Measurements from ENCODE around the gene SH3PXD2B.

The SH3PXD2B gene

DNA sequence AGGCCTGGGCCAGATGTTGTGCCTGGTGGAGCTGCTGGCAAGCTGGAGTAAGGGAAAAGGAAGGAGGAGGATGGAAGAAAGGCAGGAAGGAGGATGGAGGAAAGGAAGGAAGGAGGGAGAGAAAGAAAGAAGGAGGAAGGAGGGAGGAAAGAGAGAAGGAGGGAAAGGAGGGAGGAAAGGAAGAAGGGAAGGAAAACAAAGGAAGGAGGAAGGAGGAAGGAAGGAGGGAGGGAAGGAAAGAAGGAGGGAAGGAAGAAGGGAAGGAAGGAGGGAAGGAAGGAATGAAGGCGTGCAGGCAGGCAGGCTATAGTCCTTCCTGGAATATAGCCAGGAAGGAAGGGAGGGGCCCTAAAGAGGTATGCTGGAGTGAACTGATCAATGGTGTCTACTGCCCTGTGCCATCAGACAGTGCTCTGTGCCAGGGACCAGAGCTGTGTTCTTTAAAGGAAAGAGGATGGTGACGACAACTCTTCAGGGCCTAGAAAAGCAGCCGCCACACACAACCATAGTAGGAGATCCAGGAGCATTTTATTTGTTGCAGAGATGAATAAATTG lies 109.4 kb downstream of the SH3PXD2B start:
- no peak overlapping the region for H3K27ac ChIP-seq (ENCODE audit: low read depth, low read length)
- no peak overlapping the region for H3K23ac ChIP-seq (ENCODE audit: low read length)
- H2BK5ac ChIP-seq (ENCODE audit: low read depth, low read length, poor library complexity): no peak overlapping the region
- H2AFZ ChIP-seq (ENCODE audit: insufficient read depth, low read length, poor library complexity): no peak overlapping the region
- H4K8ac ChIP-seq (ENCODE audit: low read depth, low read length): no peak overlapping the region
- H3K18ac ChIP-seq (ENCODE audit: low read length): no peak overlapping the region
- no peak overlapping the region for H3K4me2 ChIP-seq (ENCODE audit: low read length)
- WGBS (ENCODE audit: extremely low coverage, insufficient coverage, insufficient read length): no CpG with 5 or more reads among the region's 3 CpGs
- no peaks in the 10 kb centered on the region for H3K27me3 ChIP-seq (ENCODE audit: insufficient read depth, low read length)
- H3K36me3 ChIP-seq (ENCODE audit: control insufficient read depth in 1 of 2, insufficient read depth in 2 of 2, low read length in 2 of 2): peaks cover 49 to 64% of the 10 kb centered on the region in 2 experiments
- no peak overlapping the region for H3K4ac ChIP-seq (ENCODE audit: low read depth, low read length)
- H3K9ac ChIP-seq (ENCODE audit: low read length): no peak overlapping the region
- H4K12ac ChIP-seq (ENCODE audit: low read depth, low read length): no peak overlapping the region
- peaks cover 3 to 4% of the 10 kb centered on the region in 2 experiments for H3K4me1 ChIP-seq (ENCODE audit: control insufficient read depth in 1 of 2, insufficient read depth in 2 of 2, low read length in 2 of 2)
- peaks cover 3% of the 10 kb centered on the region for H3K79me1 ChIP-seq (ENCODE audit: low read length)
- DNase-seq: no peak
- peaks cover 2% of the 10 kb centered on the region for H3K79me2 ChIP-seq (ENCODE audit: control insufficient read depth, insufficient read depth, low read length, poor library complexity)
- H4K91ac ChIP-seq (ENCODE audit: low read depth, low read length): no peak overlapping the region
- H2AK5ac ChIP-seq (ENCODE audit: low read length): no peak overlapping the region
- H2BK12ac ChIP-seq (ENCODE audit: low read length): peak overlapping the region; percentile 51
- H3K4me3 ChIP-seq (ENCODE audit: low read depth, low read length): no peak overlapping the region
- H2BK120ac ChIP-seq (ENCODE audit: insufficient read depth, low read length, poor library complexity): no peak overlapping the region
- H3K14ac ChIP-seq (ENCODE audit: low read length): no peak overlapping the region
- no peaks in the 10 kb centered on the region for H3K9me3 ChIP-seq (ENCODE audit: insufficient read depth, low read depth, low read length)

DNA sequence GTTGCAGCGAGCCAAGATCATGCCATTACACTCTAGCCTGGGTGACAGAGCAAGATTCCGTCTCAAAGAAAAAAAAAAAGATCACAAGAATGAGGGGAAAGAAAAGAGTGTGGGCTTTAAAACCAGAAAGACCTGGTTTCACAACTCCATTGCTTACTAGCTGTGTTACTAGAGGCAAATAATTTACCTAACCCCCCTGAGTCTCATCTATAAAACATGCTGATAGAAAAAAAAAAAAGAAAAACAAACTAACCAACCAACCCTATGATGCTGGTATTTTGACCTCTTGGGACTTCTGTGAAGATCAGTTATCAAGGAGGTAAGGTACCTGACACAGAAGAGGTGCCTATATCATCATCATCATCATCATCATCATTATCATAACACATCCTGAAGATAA lies 110.6 kb downstream of the SH3PXD2B start:
- no peak overlapping the region for H3K9ac ChIP-seq (ENCODE audit: low read length)
- H4K12ac ChIP-seq (ENCODE audit: low read depth, low read length): no peak overlapping the region
- peaks cover 3 to 4% of the 10 kb centered on the region in 2 experiments for H3K4me1 ChIP-seq (ENCODE audit: control insufficient read depth in 1 of 2, insufficient read depth in 2 of 2, low read length in 2 of 2)
- H3K14ac ChIP-seq (ENCODE audit: low read length): no peak overlapping the region
- no peak overlapping the region for H4K91ac ChIP-seq (ENCODE audit: low read depth, low read length)
- no peak overlapping the region for H2BK12ac ChIP-seq (ENCODE audit: low read length)
- no peak overlapping the region for H2AFZ ChIP-seq (ENCODE audit: insufficient read depth, low read length, poor library complexity)
- no peak overlapping the region for H2BK5ac ChIP-seq (ENCODE audit: low read depth, low read length, poor library complexity)
- no peak overlapping the region for H2BK120ac ChIP-seq (ENCODE audit: insufficient read depth, low read length, poor library complexity)
- DNase-seq: peak in 1 of 2 donors; percentile 53
- no peak overlapping the region for H3K23ac ChIP-seq (ENCODE audit: low read length)
- H3K4me3 ChIP-seq (ENCODE audit: low read depth, low read length): no peak overlapping the region
- no peaks in the 10 kb centered on the region for H3K27me3 ChIP-seq (ENCODE audit: insufficient read depth, low read length)
- WGBS (ENCODE audit: extremely low coverage, insufficient coverage, insufficient read length): no CpG with 5 or more reads among the region's 2 CpGs
- H3K27ac ChIP-seq (ENCODE audit: low read depth, low read length): no peak overlapping the region
- H3K4me2 ChIP-seq (ENCODE audit: low read length): no peak overlapping the region
- H4K8ac ChIP-seq (ENCODE audit: low read depth, low read length): no peak overlapping the region
- H3K18ac ChIP-seq (ENCODE audit: low read length): no peak overlapping the region
- no peaks in the 10 kb centered on the region for H3K9me3 ChIP-seq (ENCODE audit: insufficient read depth, low read depth, low read length)
- no peak overlapping the region for H3K4ac ChIP-seq (ENCODE audit: low read depth, low read length)
- H3K79me1 ChIP-seq (ENCODE audit: low read length): peaks cover 3% of the 10 kb centered on the region
- H3K79me2 ChIP-seq (ENCODE audit: control insufficient read depth, insufficient read depth, low read length, poor library complexity): peaks cover 2% of the 10 kb centered on the region
- no peak overlapping the region for H2AK5ac ChIP-seq (ENCODE audit: low read length)
- peaks cover 53 to 67% of the 10 kb centered on the region in 2 experiments for H3K36me3 ChIP-seq (ENCODE audit: control insufficient read depth in 1 of 2, insufficient read depth in 2 of 2, low read length in 2 of 2)

DNA sequence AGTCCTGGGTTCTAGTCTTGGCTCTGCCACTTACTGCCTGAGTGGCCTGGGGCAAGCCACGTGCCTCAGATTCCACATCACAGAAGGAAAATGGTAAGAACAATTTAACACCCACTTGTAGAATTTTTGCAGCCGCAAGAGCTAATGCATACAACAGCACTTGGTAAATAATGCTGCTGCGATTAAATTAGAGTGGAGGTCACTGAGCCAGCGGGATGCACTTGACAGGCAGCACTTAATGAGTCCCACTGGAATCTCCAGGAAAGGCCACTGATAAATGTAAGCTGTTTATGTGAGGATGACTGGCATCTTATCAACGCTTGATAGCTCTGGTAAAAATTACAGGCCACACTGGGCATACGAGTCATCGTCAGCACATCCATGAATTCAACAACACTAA lies 111.4 kb downstream of the SH3PXD2B start:
- H3K9me3 ChIP-seq (ENCODE audit: insufficient read depth, low read depth, low read length): no peaks in the 10 kb centered on the region
- no CpG with 5 or more reads among the region's 7 CpGs for WGBS (ENCODE audit: extremely low coverage, insufficient coverage, insufficient read length)

DNA sequence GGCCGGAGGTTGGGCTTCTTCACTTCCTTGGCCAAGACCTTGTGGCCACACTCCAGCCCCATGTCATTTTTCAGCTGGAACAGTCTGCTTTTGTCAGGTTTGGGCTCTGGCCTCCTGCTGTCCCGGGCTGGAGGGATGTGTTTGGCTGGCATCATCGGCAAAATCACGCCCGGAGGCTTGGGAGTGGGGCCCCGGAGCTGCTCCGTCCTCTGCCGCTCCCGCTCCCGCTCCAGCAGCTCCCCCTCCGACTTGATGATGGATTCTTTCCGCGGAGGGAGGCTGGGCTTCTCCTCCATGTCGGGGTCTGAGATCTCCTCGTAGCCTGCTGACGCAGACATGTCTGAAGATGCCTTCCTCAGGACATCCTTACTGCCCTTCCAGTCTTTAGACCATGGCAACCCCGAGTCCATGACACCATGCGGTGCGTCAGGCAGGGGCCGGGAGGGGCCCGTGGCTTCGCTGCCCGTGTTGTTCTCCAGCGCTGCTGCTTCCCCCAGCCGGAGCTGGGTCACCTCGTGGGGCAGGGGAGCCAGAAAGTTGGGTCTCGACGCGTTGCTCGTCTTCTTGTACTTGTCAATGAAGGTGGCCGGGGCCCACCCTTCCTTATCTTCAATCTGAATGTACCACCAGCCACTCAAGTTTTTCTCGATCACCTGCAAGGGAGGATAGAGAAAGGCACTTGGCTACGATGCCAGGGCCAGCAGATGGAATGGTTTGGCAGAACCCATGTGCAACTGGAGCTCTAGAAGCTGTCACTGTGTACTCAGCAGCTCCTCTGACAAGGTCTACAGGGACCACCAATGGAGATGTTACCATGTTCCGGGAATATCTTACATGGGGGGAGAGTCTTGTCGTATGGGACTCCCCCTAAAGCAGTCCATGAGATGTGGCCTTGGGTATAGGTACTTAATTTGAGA lies 114.8 kb downstream of the SH3PXD2B start:
- Histone ChIP-seq H4K8ac (ENCODE audit: low read depth, low read length) (no peak overlapping the region), H3K9me3 (ENCODE audit: insufficient read depth, low read depth, low read length) (no peaks in the 10 kb centered on the region), H4K12ac (ENCODE audit: low read depth, low read length) (no peak overlapping the region), H3K18ac (ENCODE audit: low read length) (no peak overlapping the region), H3K14ac (ENCODE audit: low read length) (no peak overlapping the region), H3K23ac (ENCODE audit: low read length) (no peak overlapping the region), H2BK5ac (ENCODE audit: low read depth, low read length, poor library complexity) (no peak overlapping the region), H2BK12ac (ENCODE audit: low read length) (no peak overlapping the region), H3K79me1 (ENCODE audit: low read length) (no peaks in the 10 kb centered on the region), H3K27me3 (ENCODE audit: insufficient read depth, low read length) (no peaks in the 10 kb centered on the region), H3K9ac (ENCODE audit: low read length) (no peak overlapping the region), H3K36me3 (ENCODE audit: control insufficient read depth in 1 of 2, insufficient read depth in 2 of 2, low read length in 2 of 2) (peaks cover 57 to 65% of the 10 kb centered on the region in 2 experiments), H4K91ac (ENCODE audit: low read depth, low read length) (no peak overlapping the region), H3K4ac (ENCODE audit: low read depth, low read length) (no peak overlapping the region), H3K4me3 (ENCODE audit: low read depth, low read length) (no peak overlapping the region), H2BK120ac (ENCODE audit: insufficient read depth, low read length, poor library complexity) (no peak overlapping the region), H3K27ac (ENCODE audit: low read depth, low read length) (no peak overlapping the region), H2AFZ (ENCODE audit: insufficient read depth, low read length, poor library complexity) (no peak overlapping the region), H3K79me2 (ENCODE audit: control insufficient read depth, insufficient read depth, low read length, poor library complexity) (no peaks in the 10 kb centered on the region), H3K4me1 (ENCODE audit: control insufficient read depth in 1 of 2, insufficient read depth in 2 of 2, low read length in 2 of 2) (peaks cover 9 to 15% of the 10 kb centered on the region in 2 experiments), H3K4me2 (ENCODE audit: low read length) (no peak overlapping the region), H2AK5ac (ENCODE audit: low read length) (no peak overlapping the region)
- DNase-seq: no peak
- WGBS (ENCODE audit: extremely low coverage, insufficient coverage, insufficient read length): no CpG with 5 or more reads among the region's 35 CpGs

More for the DNA sequence above, 111.4 kb downstream of the SH3PXD2B start:
- no peak overlapping the region for H3K4ac ChIP-seq (ENCODE audit: low read depth, low read length)
- H3K23ac ChIP-seq (ENCODE audit: low read length): no peak overlapping the region
- peaks cover 3% of the 10 kb centered on the region for H3K79me1 ChIP-seq (ENCODE audit: low read length)
- no peak overlapping the region for H4K12ac ChIP-seq (ENCODE audit: low read depth, low read length)
- no peak overlapping the region for H4K8ac ChIP-seq (ENCODE audit: low read depth, low read length)
- no peaks in the 10 kb centered on the region for H3K27me3 ChIP-seq (ENCODE audit: insufficient read depth, low read length)
- no peak overlapping the region for H4K91ac ChIP-seq (ENCODE audit: low read depth, low read length)
- H2AFZ ChIP-seq (ENCODE audit: insufficient read depth, low read length, poor library complexity): no peak overlapping the region
- no peak overlapping the region for H2BK5ac ChIP-seq (ENCODE audit: low read depth, low read length, poor library complexity)
- no peak overlapping the region for H3K9ac ChIP-seq (ENCODE audit: low read length)
- no peak overlapping the region for H2BK12ac ChIP-seq (ENCODE audit: low read length)
- no peak overlapping the region for H3K4me2 ChIP-seq (ENCODE audit: low read length)
- peaks cover 57 to 69% of the 10 kb centered on the region in 2 experiments for H3K36me3 ChIP-seq (ENCODE audit: control insufficient read depth in 1 of 2, insufficient read depth in 2 of 2, low read length in 2 of 2)
- DNase-seq: no peak
- peaks cover 3 to 4% of the 10 kb centered on the region in 2 experiments for H3K4me1 ChIP-seq (ENCODE audit: control insufficient read depth in 1 of 2, insufficient read depth in 2 of 2, low read length in 2 of 2)
- H3K4me3 ChIP-seq (ENCODE audit: low read depth, low read length): no peak overlapping the region
- H2BK120ac ChIP-seq (ENCODE audit: insufficient read depth, low read length, poor library complexity): no peak overlapping the region
- no peak overlapping the region for H3K27ac ChIP-seq (ENCODE audit: low read depth, low read length)
- no peak overlapping the region for H2AK5ac ChIP-seq (ENCODE audit: low read length)
- H3K18ac ChIP-seq (ENCODE audit: low read length): no peak overlapping the region
- no peak overlapping the region for H3K14ac ChIP-seq (ENCODE audit: low read length)
- H3K79me2 ChIP-seq (ENCODE audit: control insufficient read depth, insufficient read depth, low read length, poor library complexity): peaks cover 2% of the 10 kb centered on the region
